ENCODE data around the gene SLC5A6. TPM values are rescaled to one million over a fixed set of nuclear protein-coding genes. Genes with fewer than 3 reads are reported as not detected.

The SLC5A6 gene
- total and polyA plus RNA-seq, 2 donors (not counting 1 experiment from before 2014, with no cell fraction given), result 50.8 to 52.6 TPM

- Histone ChIP-seq H2AFZ (ENCODE audit: insufficient read depth, low read depth, low read length, poor library complexity, severe bottlenecking) (no peak overlapping the region), H3K4me3 (ENCODE audit: control extremely low read depth in 1 of 5, extremely low read depth in 1 of 5, insufficient read depth in 1 of 5, low read depth in 2 of 5, low read length in 4 of 5) (no peak overlapping the region), H3K79me2 (ENCODE audit: control insufficient read depth, insufficient read depth, low read length) (no peaks in the 10 kb centered on the region), H4K20me1 (ENCODE audit: control insufficient read depth, insufficient read depth, low read length, poor library complexity, severe bottlenecking) (no peaks in the 10 kb centered on the region), H3K4me2 (replicated peaks; ENCODE audit: low read depth, low read length, poor library complexity, severe bottlenecking) (no peak overlapping the region), H3K4me1 (ENCODE audit: control insufficient read depth in 2 of 2, insufficient read depth in 2 of 2, low read length in 2 of 2) (no peaks in the 10 kb centered on the region), H3K9ac (ENCODE audit: low read length) (no peak overlapping the region), H3K27ac (ENCODE audit: low read length in 2 of 2) (no peak overlapping the region), H3K9me3 (ENCODE audit: control extremely low read depth in 1 of 3, control insufficient read depth in 2 of 3, insufficient read depth in 1 of 3, low read length in 2 of 3) (no peaks in the 10 kb centered on the region), H3K36me3 (replicated peaks in 1 of 2; ENCODE audit: control extremely low read depth in 1 of 2, control insufficient read depth in 1 of 2, extremely low read depth in 1 of 2, insufficient read depth in 2 of 2, low read length in 1 of 2) (no peaks in the 10 kb centered on the region), H3K27me3 (replicated peaks in 1 of 4; ENCODE audit: control extremely low read depth in 1 of 4, control insufficient read depth in 3 of 4, insufficient read depth in 4 of 4, low read length in 3 of 4) (peaks cover 0 to 7% (median 0%) of the 10 kb centered on the region in 4 experiments)
- Mint-ChIP-seq H3K9me3 (ENCODE audit: insufficient read depth) (no peaks in the 10 kb centered on the region), H3K4me1 (no peaks in the 10 kb centered on the region), H3K27ac (no peak overlapping the region), H3K4me3 (no peak overlapping the region), H3K27me3 (peaks cover 14% of the 10 kb centered on the region)
- WGBS (ENCODE audit: insufficient coverage), result 94% methylated on average over 3 of the region's 8 CpGs
- ChIA-PET POLR2A (interaction anchor here (0.5 kb wide), 1 partner anchor 1086 kb away, joined by 6 read pairs; no protein-coding TSS in a partner anchor), CTCF (interaction anchor here (0.6 to 2.3 kb wide), 4 partner anchors 20 to 179 kb away, joined by 3 to 10 read pairs (median 4); no protein-coding TSS in a partner anchor)
- intact Hi-C loops (cut with micrococcal nuclease), result no loop called here
- no peak for DNase-seq
- no peak for TF ChIP-seq EZH2 (IDR thresholded peaks at IDR 0.05; ENCODE audit: borderline replicate concordance, insufficient read depth, low read depth, low read length, poor library complexity, severe bottlenecking)
- TF ChIP-seq, protein P1, sequence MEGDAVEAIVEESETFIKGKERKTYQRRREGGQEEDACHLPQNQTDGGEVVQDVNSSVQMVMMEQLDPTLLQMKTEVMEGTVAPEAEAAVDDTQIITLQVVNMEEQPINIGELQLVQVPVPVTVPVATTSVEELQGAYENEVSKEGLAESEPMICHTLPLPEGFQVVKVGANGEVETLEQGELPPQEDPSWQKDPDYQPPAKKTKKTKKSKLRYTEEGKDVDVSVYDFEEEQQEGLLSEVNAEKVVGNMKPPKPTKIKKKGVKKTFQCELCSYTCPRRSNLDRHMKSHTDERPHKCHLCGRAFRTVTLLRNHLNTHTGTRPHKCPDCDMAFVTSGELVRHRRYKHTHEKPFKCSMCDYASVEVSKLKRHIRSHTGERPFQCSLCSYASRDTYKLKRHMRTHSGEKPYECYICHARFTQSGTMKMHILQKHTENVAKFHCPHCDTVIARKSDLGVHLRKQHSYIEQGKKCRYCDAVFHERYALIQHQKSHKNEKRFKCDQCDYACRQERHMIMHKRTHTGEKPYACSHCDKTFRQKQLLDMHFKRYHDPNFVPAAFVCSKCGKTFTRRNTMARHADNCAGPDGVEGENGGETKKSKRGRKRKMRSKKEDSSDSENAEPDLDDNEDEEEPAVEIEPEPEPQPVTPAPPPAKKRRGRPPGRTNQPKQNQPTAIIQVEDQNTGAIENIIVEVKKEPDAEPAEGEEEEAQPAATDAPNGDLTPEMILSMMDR (IDR thresholded peaks at IDR 0.05), result no peak
- no peak for ATAC-seq (ENCODE audit: low read depth)
These were observed 61.3 kb downstream of the SLC5A6 start for GRCh38 chr2:27150639-27151230.

Other genes starting within 250 kb of the SLC5A6 start
- 5.4 and 7.1 TPM in 2 replicates for gene MAPRE3, start 241.6 kb downstream of the SLC5A6 start, total RNA-seq
- gene MAPRE3, start 241.6 kb downstream of the SLC5A6 start, polyA plus RNA-seq, result 6.7 and 9.8 TPM in 2 replicates
- gene TMEM214, start 179.3 kb downstream of the SLC5A6 start, total RNA-seq, result 91.1 and 97.0 TPM in 2 replicates
- gene TMEM214, start 179.3 kb downstream of the SLC5A6 start, polyA plus RNA-seq, result 68.6 and 80.1 TPM in 2 replicates
- 17.5 and 18.7 TPM in 2 replicates for gene AGBL5, start 160.6 kb downstream of the SLC5A6 start, total RNA-seq
- 9.4 and 10.0 TPM in 2 replicates for gene AGBL5, start 160.6 kb downstream of the SLC5A6 start, polyA plus RNA-seq
- gene OST4, start 140.6 kb downstream of the SLC5A6 start, total RNA-seq, result 195 and 199 TPM in 2 replicates
- 186 and 257 TPM in 2 replicates for gene OST4, start 140.6 kb downstream of the SLC5A6 start, polyA plus RNA-seq
- gene EMILIN1, start 133.7 kb downstream of the SLC5A6 start, total RNA-seq, result 0.39 and 0.52 TPM in 2 replicates
- gene EMILIN1, start 133.7 kb downstream of the SLC5A6 start, polyA plus RNA-seq, result 0.24 and 0.27 TPM in 2 replicates
- 4.0 and 5.5 TPM in 2 replicates for gene KHK, start 125.5 kb downstream of the SLC5A6 start, total RNA-seq
- 3.3 and 3.8 TPM in 2 replicates for gene KHK, start 125.5 kb downstream of the SLC5A6 start, polyA plus RNA-seq
- gene CGREF1, start 93.1 kb downstream of the SLC5A6 start, total RNA-seq, result not detected in 2 replicates
- not detected in 2 replicates for gene CGREF1, start 93.1 kb downstream of the SLC5A6 start, polyA plus RNA-seq
- gene ABHD1, start 88.5 kb downstream of the SLC5A6 start, total RNA-seq, result 0.73 and 1.5 TPM in 2 replicates
- gene ABHD1, start 88.5 kb downstream of the SLC5A6 start, polyA plus RNA-seq, result 0.92 and 2.7 TPM in 2 replicates
- 44.6 and 46.0 TPM in 2 replicates for gene PREB, start 77.6 kb downstream of the SLC5A6 start, total RNA-seq
- 63.9 and 88.9 TPM in 2 replicates for gene PREB, start 77.6 kb downstream of the SLC5A6 start, polyA plus RNA-seq
- gene PRR30, start 72.9 kb downstream of the SLC5A6 start, total RNA-seq, result not detected in 2 replicates
- gene PRR30, start 72.9 kb downstream of the SLC5A6 start, polyA plus RNA-seq, result not detected in 2 replicates
- 0.10 TPM in 1 of 2 replicates, not detected in the other for gene TCF23, start 63.3 kb downstream of the SLC5A6 start, total RNA-seq
- gene TCF23, start 63.3 kb downstream of the SLC5A6 start, polyA plus RNA-seq, result not detected in 2 replicates
- 88.8 and 89.9 TPM in 2 replicates for gene ATRAID, start 227 bp downstream of the SLC5A6 start, total RNA-seq
- 106 and 117 TPM in 2 replicates for gene ATRAID, start 227 bp downstream of the SLC5A6 start, polyA plus RNA-seq
- 35.6 and 36.0 TPM in 2 replicates for gene CAD, start 5.1 kb upstream of the SLC5A6 start, total RNA-seq
- 29.0 and 48.5 TPM in 2 replicates for gene CAD, start 5.1 kb upstream of the SLC5A6 start, polyA plus RNA-seq
- not detected in 2 replicates for gene SLC30A3, start 50.8 kb upstream of the SLC5A6 start, total RNA-seq
- gene SLC30A3, start 50.8 kb upstream of the SLC5A6 start, polyA plus RNA-seq, result 0.07 and 0.09 TPM in 2 replicates
- gene DNAJC5G, start 63.2 kb upstream of the SLC5A6 start, total RNA-seq, result 0.39 TPM in 1 of 2 replicates, not detected in the other
- gene DNAJC5G, start 63.2 kb upstream of the SLC5A6 start, polyA plus RNA-seq, result not detected in 2 replicates
- gene TRIM54, start 70.2 kb upstream of the SLC5A6 start, total RNA-seq, result not detected in 2 replicates
- gene TRIM54, start 70.2 kb upstream of the SLC5A6 start, polyA plus RNA-seq, result not detected in 2 replicates
- gene UCN, start 96.2 kb upstream of the SLC5A6 start, total RNA-seq, result 2.7 and 3.6 TPM in 2 replicates
- 4.3 and 4.5 TPM in 2 replicates for gene UCN, start 96.2 kb upstream of the SLC5A6 start, polyA plus RNA-seq
- 103 and 111 TPM in 2 replicates for gene MPV17, start 110.8 kb upstream of the SLC5A6 start, total RNA-seq
- 137 and 148 TPM in 2 replicates for gene MPV17, start 110.8 kb upstream of the SLC5A6 start, polyA plus RNA-seq
- gene GTF3C2, start 144.5 kb upstream of the SLC5A6 start, total RNA-seq, result 114 and 121 TPM in 2 replicates
- gene GTF3C2, start 144.5 kb upstream of the SLC5A6 start, polyA plus RNA-seq, result 84.8 and 91.4 TPM in 2 replicates
- 50.5 and 56.7 TPM in 2 replicates for gene EIF2B4, start 158.1 kb upstream of the SLC5A6 start, total RNA-seq
- gene EIF2B4, start 158.1 kb upstream of the SLC5A6 start, polyA plus RNA-seq, result 33.8 and 47.7 TPM in 2 replicates
- gene SNX17, start 158.3 kb upstream of the SLC5A6 start, total RNA-seq, result 158 and 162 TPM in 2 replicates
- 79.6 and 103 TPM in 2 replicates for gene SNX17, start 158.3 kb upstream of the SLC5A6 start, polyA plus RNA-seq
- gene ZNF513, start 168.5 kb upstream of the SLC5A6 start, total RNA-seq, result 29.0 and 31.7 TPM in 2 replicates
- 29.5 and 36.8 TPM in 2 replicates for gene ZNF513, start 168.5 kb upstream of the SLC5A6 start, polyA plus RNA-seq
- 45.5 and 48.9 TPM in 2 replicates for gene PPM1G, start 197.3 kb upstream of the SLC5A6 start, total RNA-seq
- gene PPM1G, start 197.3 kb upstream of the SLC5A6 start, polyA plus RNA-seq, result 23.7 and 27.1 TPM in 2 replicates
- 109 and 115 TPM in 2 replicates for gene NRBP1, start 216.4 kb upstream of the SLC5A6 start, total RNA-seq
- gene NRBP1, start 216.4 kb upstream of the SLC5A6 start, polyA plus RNA-seq, result 69.2 and 105 TPM in 2 replicates
- gene KRTCAP3, start 230.1 kb upstream of the SLC5A6 start, total RNA-seq, result 15.0 and 16.5 TPM in 2 replicates
- gene KRTCAP3, start 230.1 kb upstream of the SLC5A6 start, polyA plus RNA-seq, result 8.6 TPM in 2 replicates

Data from B cell (primary cell).